OCI-LY7 (cell line): ENCODE results near the gene DHRS3.

Source experiments
- CTCF ChIP-seq: fragments of 200-600 bp; sonication (generic); conservative IDR thresholded peaks from 2 replicates; pipeline ENCODE4 v1.5.1; 2014; ENCODE audit warnings: mild to moderate bottlenecking, antibody characterized with exemption, low read length, moderate library complexity, mixed read lengths
- EZH2phosphoT487 ChIP-seq: fragments of 200-600 bp; sonication (generic); IDR thresholded peaks from 2 replicates; pipeline ENCODE4 v1.6.1; 2018; ENCODE audit warnings: low read depth, borderline replicate concordance, mild to moderate bottlenecking, mixed run types, antibody characterized with exemption, low read length, moderate library complexity, mixed read lengths

- TF ChIP-seq CTCF (no peak), EZH2phosphoT487 (no peak)
These were observed 18.4 kb downstream of the DHRS3 start for GRCh38 chr1:12599657-12600056.
